Dedifferentiated amniotic fluid mesenchymal stem cell (primary cell): ENCODE measurements around the gene SECISBP2.

ENCODE experiments used
- DNase-seq: peaks from one replicate; pipeline ENCODE4 v3.0.0-alpha.2; 2016; ENCODE audit errors: extremely low spot score

Gene SECISBP2

GRCh38 chr9:89383030-89383720 is 64.9 kb downstream of the SECISBP2 start:
- no peak for DNase-seq

GRCh38 chr9:89383721-89384300 is 65.5 kb downstream of the SECISBP2 start:
- DNase-seq, result no peak

GRCh38 chr9:89384783-89385182 is 66.5 kb downstream of the SECISBP2 start:
- no peak for DNase-seq

- DNase-seq, result no peak
Measured at GRCh38 chr9:89386206-89386605, 67.9 kb downstream of the SECISBP2 start.

GRCh38 chr9:89386797-89387196 is 68.5 kb downstream of the SECISBP2 start:
- DNase-seq, result no peak

- no peak for DNase-seq
Measured at GRCh38 chr9:89387197-89387849, 69.0 kb downstream of the SECISBP2 start.

- peak; percentile 73 for DNase-seq
Measured at GRCh38 chr9:89388084-89388867, 70.0 kb downstream of the SECISBP2 start.

- DNase-seq, result no peak
Measured at GRCh38 chr9:89388868-89389177, 70.5 kb downstream of the SECISBP2 start.

- DNase-seq, result no peak
Measured at GRCh38 chr9:89390068-89390555, 71.8 kb downstream of the SECISBP2 start.

GRCh38 chr9:89390578-89391116 is 72.3 kb downstream of the SECISBP2 start:
- DNase-seq, result no peak

GRCh38 chr9:89391585-89391984 is 73.3 kb downstream of the SECISBP2 start:
- no peak for DNase-seq

- no peak for DNase-seq
Measured at GRCh38 chr9:89394412-89394811, 76.1 kb downstream of the SECISBP2 start.

- no peak for DNase-seq
Measured at GRCh38 chr9:89395931-89396710, 77.8 kb downstream of the SECISBP2 start.

- DNase-seq, result no peak
Measured at GRCh38 chr9:89397471-89397870, 79.2 kb downstream of the SECISBP2 start.

- no peak for DNase-seq
Measured at GRCh38 chr9:89398621-89399020, 80.3 kb downstream of the SECISBP2 start.

GRCh38 chr9:89400403-89401116 is 82.3 kb downstream of the SECISBP2 start:
- DNase-seq, result no peak

GRCh38 chr9:89402695-89403427 is 84.6 kb downstream of the SECISBP2 start:
- no peak for DNase-seq

- no peak for DNase-seq
Measured at GRCh38 chr9:89404074-89404473, 85.8 kb downstream of the SECISBP2 start.

- DNase-seq, result no peak
Measured at GRCh38 chr9:89405826-89406225, 87.5 kb downstream of the SECISBP2 start.

- no peak for DNase-seq
Measured at GRCh38 chr9:89407070-89407469, 88.8 kb downstream of the SECISBP2 start.
